ENCODE measurements around the gene MXRA8.

Gene MXRA8

GRCh38 chr1:1332774-1333480 is 25.4 kb downstream of the MXRA8 start:
- TF ChIP-seq GABPA (IDR thresholded peaks at IDR 0.05; ENCODE audit: low read depth) (no peak), POLR2AphosphoS5 (IDR thresholded peaks at IDR 0.05; ENCODE audit: low read depth) (peak; percentile 32; the same call in 1 of the 2 replicates)
- H3K4me3 ChIP-seq (replicated peaks; ENCODE audit: insufficient read depth, low read length) = no peak overlapping the region
- no peaks in the 10 kb centered on the region for H3K27me3 ChIP-seq (ENCODE audit: insufficient read depth, poor library complexity, severe bottlenecking)
- DNase-seq (ENCODE audit: low read depth in 1 of 2, low spot score in 1 of 2) = no peak
- H3K27ac ChIP-seq (replicated peaks) = no peak overlapping the region

GRCh38 chr1:1332031-1332755 is 26.2 kb downstream of the MXRA8 start:
- Histone ChIP-seq H3K27ac (replicated peaks) (no peak overlapping the region), H3K4me3 (replicated peaks; ENCODE audit: insufficient read depth, low read length) (no peak overlapping the region), H3K27me3 (ENCODE audit: insufficient read depth, poor library complexity, severe bottlenecking) (no peaks in the 10 kb centered on the region)
- no peak for DNase-seq (ENCODE audit: low read depth in 1 of 2, low spot score in 1 of 2)
- 0 out of 2 replicates have a peak, but pooled peaks have one; percentile 14 for TF ChIP-seq POLR2AphosphoS5 (IDR thresholded peaks at IDR 0.05; ENCODE audit: low read depth)
- no peak for TF ChIP-seq CTCF (IDR thresholded peaks at IDR 0.05; ENCODE audit: insufficient read depth, low read length)

- TF ChIP-seq REST (IDR thresholded peaks at IDR 0.05; ENCODE audit: insufficient replicate concordance, low read depth) (no peak), POLR2AphosphoS5 (IDR thresholded peaks at IDR 0.05; ENCODE audit: low read depth) (no peak), CTCF (IDR thresholded peaks at IDR 0.05; ENCODE audit: insufficient read depth, low read length) (no peak), SPI1 (IDR thresholded peaks at IDR 0.05; ENCODE audit: borderline replicate concordance, low read depth) (no peak), GABPA (IDR thresholded peaks at IDR 0.05; ENCODE audit: low read depth) (no peak)
- Histone ChIP-seq H3K27ac (replicated peaks) (0 out of 2 replicates have a peak within 1 kb of the TSS, but pooled peaks have one; percentile 13), H3K4me3 (replicated peaks; ENCODE audit: insufficient read depth, low read length) (no peak within 1 kb of the TSS), H3K27me3 (ENCODE audit: insufficient read depth, poor library complexity, severe bottlenecking) (no peaks in the 10 kb centered on the region)
- DNase-seq (ENCODE audit: low read depth in 1 of 2, low spot score in 1 of 2) = peak in 1 of 2 experiments; percentile 25
Measured at GRCh38 chr1:1331068-1331965, 27.0 kb downstream of the MXRA8 start, which contains the start of gene TAS1R3. TSS of gene TAS1R3 (plus strand) at chr1:1331280. CDS start at chr1:1331346, 66 bp downstream.

GRCh38 chr1:1330366-1331067 is 27.8 kb downstream of the MXRA8 start:
- H3K4me3 ChIP-seq (replicated peaks; ENCODE audit: insufficient read depth, low read length) = no peak overlapping the region
- H3K27ac ChIP-seq (replicated peaks) = 0 out of 2 replicates have a peak overlapping the region, but pooled peaks have one; percentile 13
- H3K27me3 ChIP-seq (ENCODE audit: insufficient read depth, poor library complexity, severe bottlenecking) = no peaks in the 10 kb centered on the region
- TF ChIP-seq REST (IDR thresholded peaks at IDR 0.05; ENCODE audit: insufficient replicate concordance, low read depth) = no peak
- TF ChIP-seq SPI1 (IDR thresholded peaks at IDR 0.05; ENCODE audit: borderline replicate concordance, low read depth) = no peak
- TF ChIP-seq CTCF (IDR thresholded peaks at IDR 0.05; ENCODE audit: insufficient read depth, low read length) = no peak
- no peak for TF ChIP-seq POLR2AphosphoS5 (IDR thresholded peaks at IDR 0.05; ENCODE audit: low read depth)
- no peak for TF ChIP-seq GABPA (IDR thresholded peaks at IDR 0.05; ENCODE audit: low read depth)
- no peak for DNase-seq (ENCODE audit: low read depth in 1 of 2, low spot score in 1 of 2)
